ENCODE data around the gene SERPINA1. TPM values are rescaled to one million over a fixed set of nuclear protein-coding genes. Genes with fewer than 3 reads are reported as not detected.

The SERPINA1 gene
- total and polyA plus RNA-seq, 2 donors (not counting 1 experiment from before 2014, with no cell fraction given): 0.39 TPM; not detected in 1

DNA sequence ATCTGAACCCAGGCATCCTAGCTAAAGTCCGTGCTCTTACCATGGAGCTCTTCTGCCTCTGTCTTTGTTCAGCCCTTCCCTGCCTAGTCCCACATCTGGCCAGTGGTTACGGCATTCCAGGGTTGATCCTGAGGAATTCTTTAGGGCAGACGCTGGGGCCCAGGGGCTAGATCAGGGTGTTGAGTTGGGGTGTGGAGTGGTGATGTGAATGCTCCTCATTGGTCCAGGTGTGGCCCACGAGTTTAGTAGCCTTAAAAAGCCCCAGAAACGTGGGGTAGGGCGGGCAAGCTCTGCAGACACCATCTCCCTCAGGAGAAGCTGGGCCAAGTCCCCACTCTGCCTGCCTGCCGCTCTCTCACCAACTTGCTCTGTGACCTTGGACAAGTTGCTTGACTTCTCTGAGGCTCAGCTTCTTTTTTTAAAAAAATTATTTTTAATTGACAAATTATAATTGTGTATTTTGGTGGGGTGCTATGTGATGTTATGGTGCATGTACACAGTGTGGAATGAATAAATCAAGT is 56.3 kb downstream of the SERPINA1 start:
- Histone ChIP-seq H3K27ac (ENCODE audit: insufficient read depth, low read length) (no peak overlapping the region), H3K4me2 (ENCODE audit: extremely low read depth, insufficient read depth, low read length) (no peak overlapping the region), H3K4me3 (replicated peaks in 1 of 4; ENCODE audit: control extremely low read depth in 1 of 4, insufficient read depth in 1 of 4, low read depth in 3 of 4, low read length in 4 of 4) (no peak overlapping the region), H3K79me2 (ENCODE audit: control insufficient read depth, insufficient read depth, low read length) (no peaks in the 10 kb centered on the region), H4K20me1 (ENCODE audit: control insufficient read depth, extremely low read depth, insufficient read depth, low read length) (no peaks in the 10 kb centered on the region), H3K9me3 (ENCODE audit: control insufficient read depth, insufficient read depth, low read depth, low read length) (no peaks in the 10 kb centered on the region), H3K27me3 (ENCODE audit: control insufficient read depth, insufficient read depth, low read length) (no peaks in the 10 kb centered on the region), H3K4me1 (ENCODE audit: control insufficient read depth, extremely low read depth, insufficient read depth, low read length) (no peaks in the 10 kb centered on the region), H3K36me3 (ENCODE audit: control insufficient read depth, insufficient read depth, low read length) (no peaks in the 10 kb centered on the region), H3K9ac (ENCODE audit: insufficient read depth, low read length) (no peak overlapping the region), H2AFZ (ENCODE audit: low read length) (no peak overlapping the region)
- DNase-seq (ENCODE audit: low read depth in 2 of 2): no peak
- TF ChIP-seq, protein P1, sequence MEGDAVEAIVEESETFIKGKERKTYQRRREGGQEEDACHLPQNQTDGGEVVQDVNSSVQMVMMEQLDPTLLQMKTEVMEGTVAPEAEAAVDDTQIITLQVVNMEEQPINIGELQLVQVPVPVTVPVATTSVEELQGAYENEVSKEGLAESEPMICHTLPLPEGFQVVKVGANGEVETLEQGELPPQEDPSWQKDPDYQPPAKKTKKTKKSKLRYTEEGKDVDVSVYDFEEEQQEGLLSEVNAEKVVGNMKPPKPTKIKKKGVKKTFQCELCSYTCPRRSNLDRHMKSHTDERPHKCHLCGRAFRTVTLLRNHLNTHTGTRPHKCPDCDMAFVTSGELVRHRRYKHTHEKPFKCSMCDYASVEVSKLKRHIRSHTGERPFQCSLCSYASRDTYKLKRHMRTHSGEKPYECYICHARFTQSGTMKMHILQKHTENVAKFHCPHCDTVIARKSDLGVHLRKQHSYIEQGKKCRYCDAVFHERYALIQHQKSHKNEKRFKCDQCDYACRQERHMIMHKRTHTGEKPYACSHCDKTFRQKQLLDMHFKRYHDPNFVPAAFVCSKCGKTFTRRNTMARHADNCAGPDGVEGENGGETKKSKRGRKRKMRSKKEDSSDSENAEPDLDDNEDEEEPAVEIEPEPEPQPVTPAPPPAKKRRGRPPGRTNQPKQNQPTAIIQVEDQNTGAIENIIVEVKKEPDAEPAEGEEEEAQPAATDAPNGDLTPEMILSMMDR (conservative IDR thresholded peaks at IDR 0.05 in 1 of 2, IDR thresholded peaks at IDR 0.05 in 1 of 2; ENCODE audit: low read depth in 1 of 2, low read length in 2 of 2): no peak
- TF ChIP-seq EZH2 (IDR thresholded peaks at IDR 0.05; ENCODE audit: low read length, missing control alignments): no peak

DNA sequence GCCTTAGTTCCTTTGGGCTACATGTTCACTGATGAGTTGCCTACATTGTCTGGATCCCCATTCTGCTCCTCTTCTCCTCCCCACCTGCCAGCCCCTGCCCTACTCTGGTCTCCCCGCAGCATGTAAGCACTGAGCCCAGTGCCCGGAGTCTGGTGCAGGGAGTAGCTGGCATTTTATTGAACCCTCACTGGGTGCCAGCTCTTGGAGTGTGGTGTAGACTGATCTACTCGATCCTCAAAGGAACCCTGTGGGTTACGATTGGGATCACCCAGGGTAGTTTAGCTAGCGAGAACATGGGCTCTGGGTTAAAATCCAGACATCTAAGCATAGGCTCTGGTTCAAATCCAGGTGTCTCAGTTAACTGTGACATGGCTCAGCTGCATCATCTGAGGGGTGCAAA is 56.9 kb downstream of the SERPINA1 start:
- no peaks in the 10 kb centered on the region for H3K9me3 ChIP-seq (ENCODE audit: control insufficient read depth, insufficient read depth, low read depth, low read length)
- H3K4me2 ChIP-seq (ENCODE audit: extremely low read depth, insufficient read depth, low read length): no peak overlapping the region
- H4K20me1 ChIP-seq (ENCODE audit: control insufficient read depth, extremely low read depth, insufficient read depth, low read length): no peaks in the 10 kb centered on the region
- H3K9ac ChIP-seq (ENCODE audit: insufficient read depth, low read length): no peak overlapping the region
- no peak overlapping the region for H3K27ac ChIP-seq (ENCODE audit: insufficient read depth, low read length)
- no peaks in the 10 kb centered on the region for H3K36me3 ChIP-seq (ENCODE audit: control insufficient read depth, insufficient read depth, low read length)
- H3K4me1 ChIP-seq (ENCODE audit: control insufficient read depth, extremely low read depth, insufficient read depth, low read length): no peaks in the 10 kb centered on the region
- no peak overlapping the region for H3K4me3 ChIP-seq (replicated peaks in 1 of 4; ENCODE audit: control extremely low read depth in 1 of 4, insufficient read depth in 1 of 4, low read depth in 3 of 4, low read length in 4 of 4)
- no peak overlapping the region for H2AFZ ChIP-seq (ENCODE audit: low read length)
- no peaks in the 10 kb centered on the region for H3K27me3 ChIP-seq (ENCODE audit: control insufficient read depth, insufficient read depth, low read length)
- TF ChIP-seq, protein P1 (conservative IDR thresholded peaks at IDR 0.05 in 1 of 2, IDR thresholded peaks at IDR 0.05 in 1 of 2; ENCODE audit: low read depth in 1 of 2, low read length in 2 of 2): no peak
- TF ChIP-seq EZH2 (IDR thresholded peaks at IDR 0.05; ENCODE audit: low read length, missing control alignments): no peak
- DNase-seq (ENCODE audit: low read depth in 2 of 2): no peak
- no peaks in the 10 kb centered on the region for H3K79me2 ChIP-seq (ENCODE audit: control insufficient read depth, insufficient read depth, low read length)

DNA sequence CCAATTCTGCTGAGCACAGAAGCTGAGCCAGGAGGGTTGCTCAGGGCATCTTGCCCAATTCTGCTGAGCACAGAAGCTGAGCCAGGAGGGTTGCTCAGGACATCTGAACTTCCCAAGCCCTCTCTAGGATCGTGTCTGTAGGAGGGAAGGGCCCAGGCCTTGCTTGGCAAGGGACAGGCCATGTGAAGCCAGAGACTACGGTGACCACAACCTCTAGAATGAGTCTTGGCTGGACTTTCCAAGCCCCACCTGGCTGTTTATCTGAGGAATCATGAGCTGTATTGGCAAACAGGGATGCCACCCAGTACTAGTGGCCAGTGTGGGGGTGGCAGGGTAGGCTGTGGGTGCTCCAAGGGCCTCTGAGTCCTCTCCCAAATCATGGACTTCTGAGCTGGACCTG is 57.5 kb downstream of the SERPINA1 start:
- no peak for DNase-seq (ENCODE audit: low read depth in 2 of 2)
- no peak for TF ChIP-seq EZH2 (IDR thresholded peaks at IDR 0.05; ENCODE audit: low read length, missing control alignments)
- TF ChIP-seq, protein P1 (conservative IDR thresholded peaks at IDR 0.05 in 1 of 2, IDR thresholded peaks at IDR 0.05 in 1 of 2; ENCODE audit: low read depth in 1 of 2, low read length in 2 of 2): no peak
- no peaks in the 10 kb centered on the region for H4K20me1 ChIP-seq (ENCODE audit: control insufficient read depth, extremely low read depth, insufficient read depth, low read length)
- no peaks in the 10 kb centered on the region for H3K36me3 ChIP-seq (ENCODE audit: control insufficient read depth, insufficient read depth, low read length)
- no peak overlapping the region for H3K27ac ChIP-seq (ENCODE audit: insufficient read depth, low read length)
- H3K79me2 ChIP-seq (ENCODE audit: control insufficient read depth, insufficient read depth, low read length): no peaks in the 10 kb centered on the region
- no peak overlapping the region for H3K4me3 ChIP-seq (replicated peaks in 1 of 4; ENCODE audit: control extremely low read depth in 1 of 4, insufficient read depth in 1 of 4, low read depth in 3 of 4, low read length in 4 of 4)
- H3K27me3 ChIP-seq (ENCODE audit: control insufficient read depth, insufficient read depth, low read length): no peaks in the 10 kb centered on the region
- H2AFZ ChIP-seq (ENCODE audit: low read length): no peak overlapping the region
- H3K4me2 ChIP-seq (ENCODE audit: extremely low read depth, insufficient read depth, low read length): no peak overlapping the region
- no peaks in the 10 kb centered on the region for H3K4me1 ChIP-seq (ENCODE audit: control insufficient read depth, extremely low read depth, insufficient read depth, low read length)
- H3K9ac ChIP-seq (ENCODE audit: insufficient read depth, low read length): no peak overlapping the region
- no peaks in the 10 kb centered on the region for H3K9me3 ChIP-seq (ENCODE audit: control insufficient read depth, insufficient read depth, low read depth, low read length)
